Stimulated activated CD4-positive, alpha-beta T cell treated with anti-CD3 and anti-CD28 coated beads, TNF-alpha, amount 100 ng/mL, for 24 hours (primary cell): Measurements from ENCODE around the gene SMIM38.

Experiments used
- DNase-seq, 3 experiments: peaks; one replicate each; pipeline ENCODE4 v3.0.0-alpha.2; 2020; ENCODE audit warnings: low read depth in 3 of 3

The SMIM38 gene

GRCh38 chr11:69155302-69156234 lies at the start of gene SMIM38:
SMIM38 (plus strand) TSS chr11:69155935; CDS start chr11:69157847, 1,912 bp downstream.
- DNase-seq = no peak

DNA sequence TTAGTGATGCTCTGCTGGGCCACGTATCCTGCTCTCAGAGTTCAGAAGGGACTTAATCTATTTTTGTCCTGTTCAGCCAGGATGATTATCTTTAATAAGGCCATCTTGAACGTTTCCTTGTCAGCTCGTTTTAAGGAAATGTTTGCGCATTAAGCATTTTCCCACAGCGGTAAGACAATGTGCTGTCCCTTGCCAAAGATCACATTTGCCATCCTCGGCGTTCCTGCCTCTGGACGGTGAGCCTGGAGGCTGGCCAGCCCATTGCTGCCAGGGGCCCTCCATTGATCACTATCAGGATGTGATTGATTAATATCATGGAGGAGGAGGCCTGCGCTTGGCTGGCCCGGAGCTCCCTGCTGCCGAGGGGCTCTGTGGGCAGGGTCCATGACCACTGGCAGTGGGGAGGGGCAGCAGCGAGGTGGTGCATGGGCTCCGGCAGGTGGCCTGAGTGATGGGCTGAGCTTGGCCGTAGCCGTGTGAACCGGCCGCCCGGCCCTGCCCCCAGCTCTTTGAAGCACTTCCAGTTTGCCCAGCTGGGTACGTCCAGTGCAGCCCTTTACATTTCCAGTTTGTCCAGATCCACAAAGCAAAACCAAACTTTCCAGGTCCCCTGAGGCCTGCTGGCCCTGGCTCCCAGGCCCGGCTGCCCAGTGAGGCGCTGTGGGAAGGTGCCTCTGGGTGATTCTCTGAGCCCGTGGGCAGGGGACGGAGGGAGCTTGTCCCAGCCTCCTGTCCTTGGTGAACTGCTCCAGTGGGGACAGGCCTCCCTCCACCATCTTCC lies 49.5 kb upstream of the SMIM38 start:
- DNase-seq = no peak

GRCh38 chr11:69107413-69107812 lies 48.3 kb upstream of the SMIM38 start:
- no peak for DNase-seq

DNA sequence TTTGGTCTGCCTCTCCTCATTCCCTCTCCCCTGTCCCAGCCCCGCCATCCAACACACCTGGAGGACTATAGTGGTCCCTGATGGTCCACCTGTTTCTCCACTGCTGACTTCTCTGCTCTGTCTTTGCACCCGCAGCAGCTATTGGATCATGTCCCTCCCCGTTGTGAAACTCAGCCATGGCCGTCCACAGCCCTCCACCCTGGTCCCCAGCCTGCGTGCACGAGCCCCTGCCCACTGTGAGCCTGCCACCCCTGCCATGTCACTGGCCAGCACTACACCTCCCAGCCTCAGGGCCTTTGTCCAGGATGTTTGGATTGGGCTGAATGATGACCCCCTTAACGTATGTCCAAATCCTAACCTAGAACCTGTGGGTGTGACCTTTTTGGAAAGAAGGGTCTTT lies 47.7 kb upstream of the SMIM38 start:
- no peak for DNase-seq

- no peak for DNase-seq
These were observed 47.2 kb upstream of the SMIM38 start for GRCh38 chr11:69108559-69108958.

- no peak for DNase-seq
These were observed 46.6 kb upstream of the SMIM38 start for GRCh38 chr11:69109101-69109500.

DNA sequence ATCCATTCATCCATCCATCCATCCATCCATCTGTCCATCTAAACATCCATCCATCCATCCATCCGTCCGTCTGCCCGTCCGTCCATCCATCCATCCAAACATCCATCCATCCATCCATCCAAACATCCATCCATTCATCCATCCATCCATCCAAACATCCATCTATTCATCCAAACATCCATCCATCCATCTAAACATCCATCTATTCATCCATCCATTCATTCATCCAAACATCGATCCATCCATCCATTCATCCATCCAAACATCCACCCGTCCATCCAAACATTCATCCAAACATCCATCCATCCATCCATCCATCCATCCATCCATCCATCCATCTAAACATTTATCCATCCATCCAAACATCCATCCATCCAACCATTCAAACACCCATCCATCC lies 45.3 kb upstream of the SMIM38 start:
- DNase-seq = no peak

- DNase-seq = no peak
These were observed 43.9 kb upstream of the SMIM38 start for GRCh38 chr11:69111624-69112542.

DNA sequence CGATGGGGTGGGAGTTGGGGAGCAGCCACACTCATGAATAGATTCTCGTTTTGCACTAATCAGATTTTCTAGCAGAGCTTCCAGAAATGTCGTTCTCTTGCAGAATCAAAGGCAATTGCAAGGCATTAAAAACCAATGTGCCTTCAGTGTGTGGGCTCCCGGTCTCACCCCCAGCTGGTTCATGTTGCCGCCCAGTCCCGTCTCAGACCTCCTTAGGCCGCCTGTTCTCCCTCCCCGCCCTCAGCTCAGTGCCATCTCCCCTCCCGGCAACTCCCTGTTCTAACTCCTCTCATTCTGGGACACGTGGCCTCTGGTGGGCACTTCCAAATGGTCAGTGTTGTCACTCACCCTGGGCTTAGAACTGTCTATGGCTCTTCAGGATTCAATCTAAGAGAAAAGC lies 42.5 kb upstream of the SMIM38 start:
- no peak for DNase-seq

DNA sequence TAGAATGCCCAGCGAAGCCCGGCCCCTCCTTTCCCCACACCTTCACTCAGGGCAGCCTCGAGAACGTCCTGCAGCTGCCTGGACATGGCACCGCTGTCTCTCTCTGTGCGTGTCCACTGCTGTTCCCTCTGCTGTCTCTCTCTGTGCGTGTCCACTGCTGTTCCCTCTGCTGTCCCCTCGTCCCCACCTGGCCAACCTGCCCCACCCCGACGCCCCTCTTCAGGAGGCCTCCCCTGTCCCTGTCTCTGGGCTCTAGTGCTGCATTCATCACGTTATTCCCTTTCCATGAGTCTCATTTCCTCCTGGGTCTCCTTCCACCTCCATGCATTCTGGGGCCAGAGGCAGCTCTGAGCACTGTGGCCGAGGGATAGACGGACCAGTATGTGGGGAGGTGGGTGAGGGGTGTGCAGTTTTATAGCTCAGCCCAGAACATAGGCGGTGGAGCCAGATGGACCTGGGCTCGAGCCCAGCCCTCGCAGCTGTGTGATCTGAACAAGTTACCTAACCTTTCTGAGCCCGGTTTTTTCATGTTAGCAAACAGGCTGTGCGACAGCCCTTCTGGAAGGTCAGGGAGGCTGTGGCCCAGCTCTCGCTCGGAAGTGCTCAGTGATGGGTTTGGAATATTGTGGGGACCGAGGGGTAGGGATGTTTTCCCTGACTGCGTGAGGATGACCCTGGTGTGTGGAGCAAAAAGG lies 41.9 kb upstream of the SMIM38 start:
- DNase-seq = no peak

GRCh38 chr11:69114362-69114761 lies 41.4 kb upstream of the SMIM38 start:
- no peak for DNase-seq

DNA sequence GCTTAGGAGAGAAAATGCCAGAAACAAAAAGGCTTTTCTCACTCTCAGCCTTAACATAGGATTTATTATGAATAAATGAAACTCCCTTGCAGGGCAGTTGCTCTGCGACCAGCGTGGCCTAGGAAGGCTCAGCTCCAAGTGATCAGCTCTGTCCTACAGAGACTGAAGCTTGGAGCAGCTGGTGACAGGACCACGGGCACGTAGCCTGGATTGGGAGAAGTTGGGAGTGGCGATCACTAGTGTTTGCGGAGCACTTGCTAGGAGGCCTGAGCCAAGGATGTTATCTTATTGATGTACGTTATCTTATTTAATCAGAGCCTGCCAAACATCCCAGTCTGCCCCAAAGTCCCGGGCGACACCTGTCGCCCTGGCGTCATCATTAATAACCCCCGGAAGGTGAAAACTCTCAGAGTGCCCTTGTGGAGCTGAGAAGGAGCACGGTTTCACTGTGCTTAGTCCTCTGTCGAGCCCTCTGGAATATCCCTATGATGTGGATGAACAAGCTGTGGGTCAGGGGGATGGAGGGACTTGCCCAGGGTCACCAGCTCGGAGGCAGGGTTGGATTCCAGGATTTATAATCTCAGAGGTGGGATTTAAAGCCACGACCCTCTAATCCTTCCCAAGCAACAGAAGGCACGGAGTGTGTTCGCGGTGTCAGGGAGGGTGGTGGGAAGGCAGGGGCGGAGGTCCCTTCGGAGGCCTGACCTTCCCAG lies 40.8 kb upstream of the SMIM38 start:
- DNase-seq = no peak

DNA sequence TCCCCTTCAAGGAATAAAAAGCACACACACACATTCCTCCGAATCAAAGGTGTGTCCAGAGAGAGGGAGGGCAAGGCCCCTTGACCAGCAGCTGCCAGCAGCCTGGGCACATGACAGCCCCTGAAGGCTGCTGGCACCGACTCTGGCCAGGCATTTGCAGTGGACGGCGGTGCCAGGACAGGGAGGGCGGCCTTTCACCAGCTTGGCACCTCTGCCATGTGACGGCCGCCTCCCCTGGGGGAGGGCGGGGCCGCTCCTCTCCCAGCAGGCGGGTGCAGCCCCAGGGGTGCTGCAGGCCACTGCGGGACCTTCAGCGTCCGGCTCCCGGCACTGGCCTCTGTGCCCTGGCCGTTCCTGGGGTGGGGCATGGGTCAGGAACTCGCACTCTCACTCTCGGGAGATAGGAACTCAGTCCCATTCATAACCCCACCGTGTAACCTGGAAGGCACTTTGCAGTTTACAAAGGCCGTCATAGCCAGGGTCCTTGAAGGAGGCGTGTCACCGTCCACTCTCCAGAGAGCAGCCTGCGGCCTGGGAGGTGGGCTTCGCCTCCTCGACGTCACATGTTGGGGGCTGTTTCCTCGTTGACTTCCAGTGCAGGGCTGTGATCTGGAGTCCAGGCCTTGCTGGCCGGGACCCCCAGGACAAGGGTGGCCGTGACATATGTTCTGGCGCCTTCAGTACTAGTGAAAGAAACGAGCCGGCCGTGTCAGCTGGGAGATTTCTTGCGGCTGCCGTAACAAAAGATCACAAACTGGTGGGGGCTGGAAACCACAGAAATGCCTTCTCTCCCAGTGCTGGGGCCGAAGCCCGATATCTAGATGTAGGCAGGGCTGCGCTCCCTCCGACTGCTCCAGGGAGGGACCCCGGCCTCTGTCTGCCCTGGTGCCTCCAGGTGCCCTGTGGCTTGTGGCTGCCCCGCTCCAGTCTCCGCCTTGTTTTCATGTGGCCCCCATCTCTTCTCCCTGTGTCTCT lies 39.9 kb upstream of the SMIM38 start:
- no peak for DNase-seq

DNA sequence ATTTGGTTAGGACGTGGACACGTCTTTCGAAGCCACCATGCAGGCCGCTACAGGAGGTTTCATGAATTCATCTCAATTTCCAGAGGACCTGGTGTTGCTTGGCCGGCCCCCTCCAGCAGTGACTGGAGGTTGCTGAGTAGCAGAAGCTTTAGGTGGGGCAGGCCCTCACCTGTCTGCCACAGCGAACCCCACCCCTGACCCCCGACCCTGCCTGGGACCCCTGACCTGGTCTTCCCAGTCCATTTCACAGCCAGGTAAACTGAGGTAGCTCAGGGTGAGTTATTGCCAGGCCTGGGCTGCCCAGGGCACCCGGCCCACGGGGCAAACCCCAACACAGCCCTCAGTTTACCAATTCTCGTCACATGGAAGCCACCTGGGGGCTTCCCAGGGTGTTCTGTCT lies 39.1 kb upstream of the SMIM38 start:
- no peak for DNase-seq

DNA sequence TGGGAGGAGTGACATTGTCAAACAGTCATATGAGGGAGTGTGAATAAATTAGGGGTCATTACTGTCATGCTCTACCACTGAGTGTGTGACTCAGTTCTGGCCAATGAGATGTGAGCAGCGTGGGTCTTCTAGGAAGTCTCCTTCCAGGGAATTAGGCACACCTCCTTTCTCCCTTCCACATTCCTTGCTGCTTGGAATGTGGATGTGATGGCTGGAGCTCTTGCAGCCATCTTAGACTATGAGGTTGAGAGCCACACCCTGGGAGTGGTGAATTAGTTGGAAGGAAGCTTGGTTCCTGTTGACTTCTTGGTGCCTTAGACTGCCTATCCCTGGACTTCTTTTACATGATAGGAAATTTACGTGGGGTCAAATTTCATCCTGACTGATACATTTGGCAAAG lies 36.5 kb upstream of the SMIM38 start:
- no peak for DNase-seq

GRCh38 chr11:69120096-69120875 lies 35.4 kb upstream of the SMIM38 start:
- no peak for DNase-seq

GRCh38 chr11:69121021-69121420 lies 34.7 kb upstream of the SMIM38 start:
- DNase-seq = no peak

- DNase-seq = no peak
These were observed 34.0 kb upstream of the SMIM38 start for GRCh38 chr11:69121621-69122325.
